K562 (cell line): ENCODE data around the gene AGPAT2. TPM values are rescaled to one million over a fixed set of nuclear protein-coding genes. Genes with fewer than 3 reads are reported as not detected.
A peak's percentile ranks its signal among the peaks of the same experiment; 100 is the strongest.

Source experiments
- ATAC-seq: fragments of 200-7000 bp; cut with Tn5 transposase; 3 replicates; pipeline ENCODE4 v1.9.1; 2020; ENCODE audit warnings: moderate library complexity
- BruUV-seq: library from RNA; stranded (reverse); fragments of 400-500 nt; replicated peaks from 2 replicates; lab custom pipeline; 2021; lab: Mats Ljungman, UMichigan
- CTCF ChIA-PET: fragments of 300-600 bp; formaldehyde crosslinking; extraction: SDS; loops from one replicate; lab custom pipeline; 2021; ENCODE audit warnings: low intra/inter-chr PET ratio; lab: Yijun Ruan, JAX
- POLR2A ChIA-PET: fragments of 300-600, 350-650 bp; sonication (Branson Sonifier 250); formaldehyde crosslinking; extraction: SDS; loops from one replicate; lab custom pipeline; 2021; ENCODE audit warnings: antibody characterized with exemption, inconsistent platforms; lab: Yijun Ruan, JAX
- DNase-seq, 4 experiments: peaks; one replicate each; pipeline versions ENCODE4 v3.0.0 to v3.0.0-alpha.2; 2011 to 2018; ENCODE audit warnings: low spot score in 3 of 4, mixed read lengths in 3 of 4; ENCODE audit errors: extremely low read depth in 1 of 4
- FAIRE-seq: peaks from 2 replicates; lab custom pipeline; 2011; peaks lifted over from hg19 to GRCh38; lab: Jason Lieb, UNC
- H2AFZ ChIP-seq: 2 replicates; pipeline ENCODE4 v1.6.0; 2011; ENCODE audit warnings: low read depth, low read length, control low read depth, inconsistent platforms
- H3K27ac ChIP-seq: fragments of 200-600 bp; 3 replicates; pipeline ENCODE4 v1.8.0; 2011; ENCODE audit warnings: low read depth, mild to moderate bottlenecking, control low read depth, inconsistent platforms, low read length, moderate library complexity, mixed read lengths; ENCODE audit errors: extremely low read depth
- H3K27me3 ChIP-seq, 2 experiments: fragments of 300-600 bp in 1 of 2; 2 replicates in 1 of 2; 3 replicates in 1 of 2; pipeline versions ENCODE4 v1.6.0 to v1.8.0; 2011; ENCODE audit warnings: inconsistent platforms in 2 of 2, low read length in 2 of 2, mild to moderate bottlenecking in 1 of 2, mixed read lengths in 1 of 2, moderate library complexity in 1 of 2; ENCODE audit not compliant: control insufficient read depth in 2 of 2, insufficient read depth in 2 of 2
- H3K36me3 ChIP-seq: fragments of 300-600 bp; 3 replicates; pipeline ENCODE4 v1.8.0; 2011; ENCODE audit warnings: mild to moderate bottlenecking, low read length, inconsistent platforms; ENCODE audit not compliant: control insufficient read depth, insufficient read depth
- H3K4me1 ChIP-seq, 2 experiments: fragments of 200-600 bp in 1 of 2; replicated peaks in 1 of 2; 2 replicates in 1 of 2; 3 replicates in 1 of 2; pipeline versions ENCODE4 v1.5.1 to v1.8.0; 2011; ENCODE audit warnings: inconsistent platforms in 2 of 2, low read length in 2 of 2, mild to moderate bottlenecking in 1 of 2, mixed read lengths in 1 of 2, moderate library complexity in 1 of 2; ENCODE audit not compliant: control insufficient read depth in 2 of 2, insufficient read depth in 2 of 2
- H3K4me2 ChIP-seq: 2 replicates; pipeline ENCODE4 v1.6.1; 2011; ENCODE audit warnings: low read length, control low read depth, inconsistent platforms, mixed read lengths; ENCODE audit not compliant: insufficient read depth
- H3K4me3 ChIP-seq: fragments of 200-600 bp; sonication (generic), shearing (Covaris generic); 2 replicates; pipeline ENCODE4 v1.5.1; 2016; ENCODE audit warnings: control low read depth, inconsistent platforms
- H3K79me2 ChIP-seq: fragments of 200-600 bp; 3 replicates; pipeline ENCODE4 v1.8.0; 2011; ENCODE audit warnings: low read length, inconsistent platforms; ENCODE audit not compliant: control insufficient read depth, insufficient read depth
- H3K9ac ChIP-seq, 2 experiments: 2 replicates each; pipeline versions ENCODE4 v1.6.0 to v1.6.1; 2011; ENCODE audit warnings: low read depth in 2 of 2, low read length in 2 of 2, control low read depth in 1 of 2, inconsistent platforms in 1 of 2, mild to moderate bottlenecking in 1 of 2, mixed read lengths in 1 of 2; ENCODE audit not compliant: insufficient read depth in 1 of 2
- H3K9me1 ChIP-seq: one replicate; pipeline ENCODE4 v1.6.0; 2011; ENCODE audit warnings: inconsistent platforms, mild to moderate bottlenecking, low read length, moderate library complexity; ENCODE audit not compliant: control insufficient read depth, insufficient read depth
- H3K9me3 ChIP-seq: replicated peaks from 2 replicates; pipeline ENCODE4 v1.5.1; 2011; ENCODE audit warnings: low read depth, low read length, inconsistent platforms; ENCODE audit not compliant: control insufficient read depth, insufficient read depth
- H4K20me1 ChIP-seq: replicated peaks from 2 replicates; pipeline ENCODE4 v1.6.1; 2011; ENCODE audit warnings: low read length, inconsistent platforms, mixed read lengths; ENCODE audit not compliant: control insufficient read depth, insufficient read depth
- E2F3 ChIP-seq: fragments of 250-450 bp; sonication (Bioruptor Pico); IDR thresholded peaks from 2 replicates; pipeline ENCODE4 v1.4.0; 2020; ENCODE audit warnings: mild to moderate bottlenecking
- KDM2B ChIP-seq: fragments of 250-450 bp; sonication (Bioruptor Pico); IDR thresholded peaks from 2 replicates; pipeline ENCODE4 v1.8.0; 2021; ENCODE audit warnings: mild to moderate bottlenecking, moderate library complexity
- MCM2 ChIP-seq: fragments of 450-650 bp; IDR thresholded peaks from 2 replicates; pipeline ENCODE4 v1.6.1; 2017; ENCODE audit warnings: low read depth, mild to moderate bottlenecking
- NFIX ChIP-seq: fragments of 250-450 bp; sonication (Bioruptor Pico); IDR thresholded peaks from 2 replicates; pipeline ENCODE4 v1.4.0; 2020; ENCODE audit warnings: low read depth, mild to moderate bottlenecking, moderate library complexity
- NR3C1 ChIP-seq: sonication (generic); formaldehyde crosslinking; IDR thresholded peaks from 2 replicates; pipeline ENCODE4 v1.8.1; 2022; ENCODE audit warnings: missing genetic modification reagents
- NUFIP1 ChIP-seq: fragments of 450-650 bp; IDR thresholded peaks from 2 replicates; pipeline ENCODE4 v1.6.1; 2018; ENCODE audit not compliant: partially characterized antibody
- PHF8 ChIP-seq: fragments of 200-600 bp; sonication (generic); IDR thresholded peaks from 2 replicates; pipeline ENCODE4 v1.6.1; 2012; ENCODE audit warnings: mixed run types, mild to moderate bottlenecking, inconsistent platforms, low read length, moderate library complexity, borderline replicate concordance
- PTTG1 ChIP-seq: fragments of 450-650 bp; IDR thresholded peaks from 2 replicates; pipeline ENCODE4 v1.6.1; 2016; ENCODE audit warnings: low read depth, mild to moderate bottlenecking, missing genetic modification characterization, missing compliant biosample characterization
- SAFB ChIP-seq: fragments of 200-400 bp; formaldehyde crosslinking; IDR thresholded peaks from 2 replicates; pipeline ENCODE4 v1.6.1; 2017; ENCODE audit warnings: low read depth, low read length, borderline replicate concordance
- ZNF140 ChIP-seq: fragments of 250-450 bp; sonication (Bioruptor Pico); IDR thresholded peaks from 2 replicates; pipeline ENCODE4 v1.8.0; 2021; ENCODE audit warnings: moderate library complexity, mild to moderate bottlenecking, inconsistent platforms
- ZNF143 ChIP-seq: sonication (generic); formaldehyde crosslinking; IDR thresholded peaks from 2 replicates; pipeline ENCODE4 v1.9.0; 2022; ENCODE audit warnings: mild to moderate bottlenecking, missing genetic modification reagents
- ZNF232 ChIP-seq: sonication (generic); formaldehyde crosslinking; IDR thresholded peaks from 2 replicates; pipeline ENCODE4 v1.8.0; 2022; ENCODE audit warnings: mild to moderate bottlenecking, missing genetic modification reagents
- ZNF384 ChIP-seq: IDR thresholded peaks from 2 replicates; pipeline ENCODE4 v1.6.1; 2012; ENCODE audit warnings: low read depth, low read length, improper control_type of control experiment
- ZNF707 ChIP-seq: fragments of 250-450 bp; sonication (Bioruptor Pico); conservative IDR thresholded peaks from 2 replicates; pipeline ENCODE4 v1.8.0; 2022; ENCODE audit warnings: inconsistent platforms, mild to moderate bottlenecking, moderate library complexity
- WGBS: fragments of 100-300 bp; shearing (Covaris generic); methylation state at CpG from one replicate; pipeline ENCODE4 v1.1.6; 2016; ENCODE audit warnings: low coverage, mixed read lengths; ENCODE audit not compliant: insufficient coverage; ENCODE audit errors: missing lambda C conversion rate; 5-methylcytosine and 5-hydroxymethylcytosine counted together
- in situ Hi-C: fragments of 300-500 bp; cut with MboI; formaldehyde crosslinking; loops from 4 replicates; pipeline ENCODE4 v1.15.0; 2018; ENCODE audit warnings: inconsistent platforms, mixed read lengths
- intact Hi-C: fragments of 100-400 bp; cut with micrococcal nuclease; formaldehyde crosslinking; loops from 2 replicates; pipeline ENCODE4 v1.14.2; 2022
- polyA plus RNA-seq, 8 experiments: library from polyadenylated mRNA; depleted of rRNA in 4 of 8; stranded (reverse) in 5 of 8; unstranded in 3 of 8; fragments of >200 nt; fragmentation: Nextera tagmentation in 2 of 8; fragmentation: Illumina TruSeq in 1 of 8; extraction: Ambion mirVana in 2 of 8; extraction: Trizol in 1 of 8; gene quantifications; 2 replicates each; pipeline versions ENCODE4 v1.2.1 to v1.2.3, GENCODE V29; 2011 to 2014; ENCODE audit warnings: inconsistent platforms in 1 of 8, missing spikeins in 1 of 8
- total RNA-seq, 7 experiments: library from RNA; depleted of rRNA in 6 of 7; stranded (reverse); fragments of >200 nt in 6 of 7; fragmentation: Illumina TruSeq in 2 of 7; extraction: Trizol in 2 of 7; gene quantifications; 2 replicates each; pipeline versions ENCODE4 v1.2.1 to v1.2.3, GENCODE V29; 2011 to 2021; ENCODE audit warnings: low replicate concordance in 1 of 7
- TF ChIP-seq, protein P1 (sequence below): fragments of 250-450 bp; sonication (Bioruptor Pico); IDR thresholded peaks from 2 replicates; pipeline ENCODE4 v1.6.1; 2021; ENCODE audit warnings: mild to moderate bottlenecking
- TF ChIP-seq, protein P2 (sequence below): fragments of 450-650 bp; formaldehyde crosslinking; IDR thresholded peaks from 2 replicates; pipeline ENCODE4 v1.4.0; 2022; ENCODE audit warnings: mild to moderate bottlenecking, moderate library complexity

The AGPAT2 gene
- total and polyA plus RNA-seq, 9 of the 15 experiments (the other 6 are each of a cell fraction or from before 2014, with no cell fraction given) = 0.13 to 54.5 (median 23.9) TPM

DNA sequence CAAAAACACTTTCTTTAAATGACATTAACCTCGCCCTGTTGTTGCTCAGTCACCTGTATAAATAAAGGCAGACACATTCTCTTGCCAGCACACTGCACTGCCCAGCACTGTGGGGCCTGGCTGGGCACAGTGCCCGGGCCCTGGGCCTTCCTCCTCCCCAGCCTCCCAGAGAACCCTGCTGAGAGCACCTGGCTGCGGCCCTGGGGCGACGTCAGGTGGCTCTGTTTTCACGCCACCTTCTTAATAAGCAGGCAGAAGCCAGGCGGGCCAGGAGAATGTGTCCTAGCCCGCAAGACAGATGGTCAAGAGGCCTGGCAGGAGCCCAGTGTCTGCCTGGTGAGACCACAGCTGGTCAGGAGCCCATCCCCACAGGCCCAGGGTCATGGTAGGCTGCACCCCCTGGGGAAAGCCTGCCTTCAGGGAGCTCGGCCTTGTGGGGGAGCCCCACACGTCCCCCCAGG is 8.2 kb upstream of the AGPAT2 start:
- no peak overlapping the region for H3K4me2 ChIP-seq

More for the DNA sequence above, 8.2 kb upstream of the AGPAT2 start:
- 45% methylated on average over 9 of the region's 10 CpGs for WGBS
- Histone ChIP-seq H3K9me3 (no peaks in the 10 kb centered on the region), H3K9me1 (no peaks in the 10 kb centered on the region), H3K27me3 (no peaks in the 10 kb centered on the region), H3K27ac (no peak overlapping the region), H3K4me3 (no peak overlapping the region), H3K9ac (peak overlapping the region in 1 of 2 experiments; percentile 69; a peak in 1 of 4 replicates), H2AFZ (no peak overlapping the region), H4K20me1 (no peaks in the 10 kb centered on the region), H3K36me3 (no peaks in the 10 kb centered on the region), H3K79me2 (no peaks in the 10 kb centered on the region), H3K4me1 (peaks cover 9 to 68% of the 10 kb centered on the region in 2 experiments; a peak in 4 of 5 replicates)
- DNase-seq = no peak
- BruUV-seq = no TSS peak
- no peak for FAIRE-seq
- intact Hi-C loops = no loop called here
- no peak for ATAC-seq
- TF ChIP-seq MCM2 = no peak
- TF ChIP-seq, protein P1, sequence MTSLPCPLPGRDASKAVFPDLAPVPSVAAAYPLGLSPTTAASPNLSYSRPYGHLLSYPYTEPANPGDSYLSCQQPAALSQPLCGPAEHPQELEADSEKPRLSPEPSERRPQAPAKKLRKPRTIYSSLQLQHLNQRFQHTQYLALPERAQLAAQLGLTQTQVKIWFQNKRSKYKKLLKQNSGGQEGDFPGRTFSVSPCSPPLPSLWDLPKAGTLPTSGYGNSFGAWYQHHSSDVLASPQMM = no peak
- no peak for TF ChIP-seq PHF8
- no peak for TF ChIP-seq SAFB
- no peak for TF ChIP-seq E2F3 (CRISPR knock-in tag)
- TF ChIP-seq, protein P2, sequence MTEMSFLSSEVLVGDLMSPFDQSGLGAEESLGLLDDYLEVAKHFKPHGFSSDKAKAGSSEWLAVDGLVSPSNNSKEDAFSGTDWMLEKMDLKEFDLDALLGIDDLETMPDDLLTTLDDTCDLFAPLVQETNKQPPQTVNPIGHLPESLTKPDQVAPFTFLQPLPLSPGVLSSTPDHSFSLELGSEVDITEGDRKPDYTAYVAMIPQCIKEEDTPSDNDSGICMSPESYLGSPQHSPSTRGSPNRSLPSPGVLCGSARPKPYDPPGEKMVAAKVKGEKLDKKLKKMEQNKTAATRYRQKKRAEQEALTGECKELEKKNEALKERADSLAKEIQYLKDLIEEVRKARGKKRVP (CRISPR knock-in tag) = no peak
- no peak for TF ChIP-seq ZNF232 (CRISPR knock-in tag)
- no peak for TF ChIP-seq NFIX (CRISPR knock-in tag)
- TF ChIP-seq NUFIP1 = no peak
- no peak for TF ChIP-seq PTTG1 (tag)
- TF ChIP-seq NR3C1 (CRISPR knock-in tag) = no peak
- TF ChIP-seq ZNF707 (CRISPR knock-in tag) = no peak
- no peak for TF ChIP-seq ZNF143 (CRISPR knock-in tag)
- TF ChIP-seq ZNF140 = no peak
- no peak for TF ChIP-seq ZNF384
- TF ChIP-seq KDM2B (CRISPR knock-in tag) = no peak
- ChIA-PET CTCF (no interaction called here), POLR2A (interaction anchor here (1.0 kb wide), 1 partner anchor 10 kb away, joined by 3 read pairs; no protein-coding TSS in a partner anchor)
- in situ Hi-C loops = no loop called here
